ENCODE results near the gene RAP1GAP2. TPM values are rescaled to one million over a fixed set of nuclear protein-coding genes. Genes with fewer than 3 reads are reported as not detected.
A peak's percentile ranks its signal among the peaks of the same experiment; 100 is the strongest.

RAP1GAP2 gene
- total and polyA plus RNA-seq, 7 experiments from 2014 or later: 0.54 to 95.6 (median 2.6) TPM

DNA sequence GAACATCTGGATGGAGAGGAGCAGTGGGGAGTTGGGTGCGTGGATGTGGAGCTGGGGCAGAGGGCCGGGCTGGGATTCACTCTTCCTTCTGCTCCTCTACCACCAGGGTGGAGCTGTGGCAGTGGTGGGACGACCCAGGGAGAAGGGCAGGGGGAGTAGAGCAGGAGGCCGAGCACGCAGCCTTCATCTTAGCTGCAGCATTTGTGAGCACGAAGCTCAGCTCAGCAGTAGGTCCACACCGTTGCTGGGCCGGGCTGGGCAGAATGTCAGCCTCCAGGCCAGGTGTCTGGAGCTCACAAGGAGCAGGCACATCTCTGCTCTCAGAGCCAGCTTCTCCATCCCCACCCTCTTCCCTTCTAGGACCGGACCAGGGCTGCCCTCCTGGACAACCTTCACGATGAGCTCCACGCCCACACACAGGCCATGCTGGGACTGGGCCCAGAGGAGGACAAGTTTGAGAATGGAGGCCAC is 211.4 kb downstream of the RAP1GAP2 start:
- CTCF ChIA-PET: interaction anchor here (1.0 to 6.5 kb wide), 3 partner anchors 77 to 179 kb away, joined by 3 to 46 read pairs (median 3); no protein-coding TSS in a partner anchor
- POLR2A ChIA-PET: no interaction called here
- Mint-ChIP-seq H3K27me3 (no peaks in the 10 kb centered on the region), H3K36me3 (peaks cover 0 to 27% (median 5%) of the 10 kb centered on the region in 5 donors), H3K27ac (peak overlapping the region in 1 of 9 donors; percentile 80), H3K4me1 (peaks cover 0 to 28% (median 17%) of the 10 kb centered on the region in 7 donors), H3K4me3 (no peak overlapping the region), H3K9me3 (peaks cover 0 to 2% (median 0%) of the 10 kb centered on the region in 11 donors)
- peaks cover 0 to 17% of the 10 kb centered on the region in 2 donors for H3K4me1 ChIP-seq (ENCODE audit: control insufficient read depth in 2 of 2, insufficient read depth in 2 of 2, low read length in 2 of 2)
- H3K27ac ChIP-seq (ENCODE audit: low read depth, low read length): no peak overlapping the region
- peaks cover 0 to 25% (median 9%) of the 10 kb centered on the region in 3 experiments for H3K36me3 ChIP-seq (ENCODE audit: control insufficient read depth in 2 of 3, insufficient read depth in 3 of 3, low read length in 3 of 3)
- DNase-seq (no peak), ATAC-seq (no peak)
- no peak overlapping the region for H3K4me3 ChIP-seq (ENCODE audit: low read length)
- no peaks in the 10 kb centered on the region for H3K27me3 ChIP-seq (ENCODE audit: control insufficient read depth in 2 of 2, insufficient read depth in 2 of 2, low read length in 2 of 2)
- intact Hi-C loops (cut with micrococcal nuclease): no loop called here
- no peaks in the 10 kb centered on the region for H3K9me3 ChIP-seq (ENCODE audit: control insufficient read depth in 2 of 3, low read length in 3 of 3)

DNA sequence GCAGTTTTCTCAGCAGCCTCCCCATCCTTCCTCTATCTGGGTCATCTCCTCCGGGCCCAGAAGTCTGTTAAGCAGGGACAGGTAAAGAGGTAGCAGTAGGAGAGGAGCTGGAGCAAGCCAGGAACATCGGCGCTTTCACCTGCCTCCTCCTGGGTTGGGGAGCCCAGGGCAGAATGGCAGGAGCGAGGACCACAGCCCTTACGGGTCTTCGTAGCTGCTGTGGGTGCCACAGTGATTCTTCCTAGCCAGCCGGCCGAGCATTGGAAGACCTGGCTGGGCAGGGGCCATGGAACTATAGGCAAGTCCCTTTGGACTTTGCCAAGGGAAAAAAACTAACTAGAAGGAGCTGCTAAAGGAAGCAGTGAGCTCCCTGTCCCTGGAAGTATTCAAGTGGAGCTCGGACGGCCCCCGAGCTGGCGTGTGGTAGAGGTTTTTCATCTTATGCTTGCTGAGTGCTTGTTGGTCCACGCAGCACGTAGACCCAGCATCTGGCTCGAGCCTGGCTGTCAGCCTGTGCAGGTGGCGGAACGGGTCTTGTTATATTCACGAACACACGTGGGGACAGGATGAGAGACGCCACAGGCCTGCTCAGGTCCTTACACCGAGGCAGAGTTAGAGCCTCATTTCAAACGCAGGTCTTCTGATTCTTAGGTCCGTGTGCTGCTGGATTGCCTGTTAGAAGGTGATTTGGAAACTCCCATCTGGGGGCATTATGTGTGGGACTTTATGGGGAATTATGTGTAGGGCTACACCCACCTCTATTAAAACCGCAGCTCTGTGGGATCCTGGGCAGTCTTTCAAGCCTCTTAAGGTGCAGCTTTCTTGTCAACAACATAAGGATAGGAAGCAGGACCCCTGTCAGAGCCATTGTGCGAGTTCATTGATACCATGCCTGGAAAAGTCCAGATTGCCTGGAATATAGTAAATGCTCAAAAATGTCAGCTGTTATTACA is 212.4 kb downstream of the RAP1GAP2 start:
- ChIA-PET POLR2A (no interaction called here), CTCF (interaction anchor here (1.1 to 6.5 kb wide), 2 partner anchors 78 to 160 kb away, joined by 3 to 46 read pairs; no protein-coding TSS in a partner anchor)
- Mint-ChIP-seq H3K4me1 (peaks cover 0 to 19% (median 11%) of the 10 kb centered on the region in 7 donors), H3K9me3 (peaks cover 0 to 2% (median 0%) of the 10 kb centered on the region in 11 donors), H3K27ac (no peak overlapping the region), H3K4me3 (no peak overlapping the region), H3K36me3 (peaks cover 0 to 27% (median 5%) of the 10 kb centered on the region in 5 donors), H3K27me3 (no peaks in the 10 kb centered on the region)
- peaks cover 0 to 25% (median 9%) of the 10 kb centered on the region in 3 experiments for H3K36me3 ChIP-seq (ENCODE audit: control insufficient read depth in 2 of 3, insufficient read depth in 3 of 3, low read length in 3 of 3)
- no peak overlapping the region for H3K4me3 ChIP-seq (ENCODE audit: low read length)
- H3K27ac ChIP-seq (ENCODE audit: low read depth, low read length): no peak overlapping the region
- peaks cover 0 to 11% of the 10 kb centered on the region in 2 donors for H3K4me1 ChIP-seq (ENCODE audit: control insufficient read depth in 2 of 2, insufficient read depth in 2 of 2, low read length in 2 of 2)
- H3K9me3 ChIP-seq (ENCODE audit: control insufficient read depth in 2 of 3, low read length in 3 of 3): no peaks in the 10 kb centered on the region
- H3K27me3 ChIP-seq (ENCODE audit: control insufficient read depth in 2 of 2, insufficient read depth in 2 of 2, low read length in 2 of 2): no peaks in the 10 kb centered on the region
- no peak for ATAC-seq
- no peak for DNase-seq
- intact Hi-C loops (cut with micrococcal nuclease): no loop called here

DNA sequence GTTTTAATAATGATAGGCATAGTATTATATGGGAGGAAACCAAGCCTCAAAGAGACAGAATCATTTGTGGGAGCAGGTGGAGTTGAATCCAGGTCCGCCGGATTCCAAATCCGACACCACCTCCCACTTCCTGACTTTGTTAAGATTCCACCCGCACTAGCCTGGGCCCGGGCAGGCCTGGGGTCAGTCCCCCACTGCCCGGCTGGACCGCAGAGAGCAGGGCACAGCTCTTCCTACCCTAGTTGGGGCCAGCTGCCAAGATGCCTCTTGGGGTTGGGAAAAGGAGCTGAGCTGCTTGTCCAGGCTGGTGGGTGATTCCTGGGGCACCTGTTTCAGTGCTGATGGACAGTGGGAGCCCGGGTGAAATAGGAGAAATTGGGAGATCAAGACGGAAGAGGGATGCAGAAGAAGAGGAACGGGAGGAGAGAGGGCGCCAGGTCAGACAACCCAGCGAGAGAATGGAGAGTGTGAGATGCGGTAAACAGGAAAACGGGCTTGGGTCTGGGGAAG is 213.2 kb downstream of the RAP1GAP2 start:
- peaks cover 0 to 2% (median 0%) of the 10 kb centered on the region in 11 donors for H3K9me3 Mint-ChIP-seq
- H3K4me1 ChIP-seq (ENCODE audit: control insufficient read depth in 2 of 2, insufficient read depth in 2 of 2, low read length in 2 of 2): peaks cover 0 to 6% of the 10 kb centered on the region in 2 donors
- no peak overlapping the region for H3K27ac ChIP-seq (ENCODE audit: low read depth, low read length)
- no peaks in the 10 kb centered on the region for H3K9me3 ChIP-seq (ENCODE audit: control insufficient read depth in 2 of 3, low read length in 3 of 3)
- H3K4me1 Mint-ChIP-seq: peaks cover 0 to 10% (median 8%) of the 10 kb centered on the region in 7 donors
- ATAC-seq: no peak
- no peak for DNase-seq
- no peak overlapping the region for H3K4me3 Mint-ChIP-seq
- H3K4me3 ChIP-seq (ENCODE audit: low read length): no peak overlapping the region
- intact Hi-C loops (cut with micrococcal nuclease): no loop called here
- ChIA-PET CTCF (interaction anchor here (0.5 to 6.5 kb wide), 2 partner anchors 161 to 163 kb away, joined by 3 to 46 read pairs; no protein-coding TSS in a partner anchor), POLR2A (no interaction called here)
- H3K36me3 ChIP-seq (ENCODE audit: control insufficient read depth in 2 of 3, insufficient read depth in 3 of 3, low read length in 3 of 3): peaks cover 0 to 30% (median 9%) of the 10 kb centered on the region in 3 experiments
- H3K27me3 Mint-ChIP-seq: no peaks in the 10 kb centered on the region
- H3K27me3 ChIP-seq (ENCODE audit: control insufficient read depth in 2 of 2, insufficient read depth in 2 of 2, low read length in 2 of 2): no peaks in the 10 kb centered on the region
- peaks cover 0 to 27% (median 5%) of the 10 kb centered on the region in 5 donors for H3K36me3 Mint-ChIP-seq
- no peak overlapping the region for H3K27ac Mint-ChIP-seq

DNA sequence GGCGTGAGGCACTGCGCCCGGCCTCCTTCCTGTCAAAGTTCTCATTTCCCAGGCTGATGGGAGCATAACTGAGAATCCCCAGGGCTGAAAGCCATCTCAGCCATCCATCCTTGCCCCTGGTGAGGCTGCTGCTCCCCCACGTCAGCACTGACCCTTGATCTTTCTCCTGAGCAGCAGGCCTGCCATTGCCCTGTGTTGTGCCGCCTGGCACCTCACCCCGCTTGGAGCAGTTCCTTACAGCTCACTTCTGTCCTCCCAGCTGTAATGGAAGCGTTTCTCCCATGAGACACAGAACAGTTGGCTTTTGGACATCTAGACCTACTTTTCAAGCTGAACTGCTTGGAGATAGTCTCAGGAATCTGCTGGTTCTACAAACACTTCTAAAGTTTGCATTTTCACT is 215.7 kb downstream of the RAP1GAP2 start:
- no peaks in the 10 kb centered on the region for H3K9me3 ChIP-seq (ENCODE audit: control insufficient read depth in 2 of 3, low read length in 3 of 3)
- no peaks in the 10 kb centered on the region for H3K27me3 Mint-ChIP-seq
- no peak overlapping the region for H3K4me3 Mint-ChIP-seq
- H3K4me3 ChIP-seq (ENCODE audit: low read length): no peak overlapping the region
- peaks cover 0 to 2% (median 0%) of the 10 kb centered on the region in 11 donors for H3K9me3 Mint-ChIP-seq
- no peaks in the 10 kb centered on the region for H3K4me1 ChIP-seq (ENCODE audit: control insufficient read depth in 2 of 2, insufficient read depth in 2 of 2, low read length in 2 of 2)
- peaks cover 0 to 6% (median 0%) of the 10 kb centered on the region in 7 donors for H3K4me1 Mint-ChIP-seq
- no peak overlapping the region for H3K27ac ChIP-seq (ENCODE audit: low read depth, low read length)
- H3K27me3 ChIP-seq (ENCODE audit: control insufficient read depth in 2 of 2, insufficient read depth in 2 of 2, low read length in 2 of 2): no peaks in the 10 kb centered on the region
- H3K36me3 ChIP-seq (ENCODE audit: control insufficient read depth in 2 of 3, insufficient read depth in 3 of 3, low read length in 3 of 3): peaks cover 0 to 41% (median 9%) of the 10 kb centered on the region in 3 experiments
- intact Hi-C loops (cut with micrococcal nuclease): no loop called here
- CTCF ChIA-PET: interaction anchor here (0.6 to 6.5 kb wide), 8 partner anchors 9 to 630 kb away, joined by 3 to 46 read pairs (median 4); no protein-coding TSS in a partner anchor
- DNase-seq: no peak
- POLR2A ChIA-PET: interaction anchor here (1.1 kb wide), 1 partner anchor 229 kb away, joined by 3 read pairs; no protein-coding TSS in a partner anchor
- no peak overlapping the region for H3K27ac Mint-ChIP-seq
- no peak for ATAC-seq
- peaks cover 0 to 43% (median 7%) of the 10 kb centered on the region in 5 donors for H3K36me3 Mint-ChIP-seq

DNA sequence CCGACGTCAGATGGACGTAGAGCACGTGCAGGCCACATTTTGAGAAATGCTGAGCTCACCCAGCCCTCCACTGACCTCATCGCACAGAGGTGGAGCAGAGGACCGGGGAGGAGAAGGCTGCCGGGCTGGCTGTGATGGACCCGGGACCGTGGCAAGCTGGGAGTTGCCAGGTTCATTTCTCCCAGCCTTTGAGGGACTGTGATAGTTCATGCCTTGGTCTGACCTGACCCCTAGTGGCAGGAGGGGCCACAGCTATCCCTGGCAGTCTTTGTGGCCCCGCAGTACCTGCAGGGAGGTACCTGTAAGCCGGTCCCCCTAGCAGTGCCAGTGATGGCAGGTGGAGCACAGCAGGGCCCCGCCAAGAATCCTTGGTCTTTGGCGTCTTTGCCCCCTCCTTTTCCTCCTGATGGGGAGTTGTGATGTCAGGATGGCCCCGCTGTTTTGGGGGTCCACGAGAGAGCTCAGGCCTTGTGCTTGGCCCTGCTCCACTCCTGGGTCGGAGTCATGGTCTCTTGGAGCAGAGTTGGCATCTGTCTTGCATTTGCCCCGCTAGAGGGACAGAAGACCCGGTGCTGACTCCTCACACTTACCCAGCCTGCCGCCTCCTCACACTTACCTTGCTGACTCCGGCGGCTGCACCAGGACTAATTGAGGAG is 216.8 kb downstream of the RAP1GAP2 start:
- no peak overlapping the region for H3K4me3 Mint-ChIP-seq
- peaks cover 0 to 49% (median 9%) of the 10 kb centered on the region in 3 experiments for H3K36me3 ChIP-seq (ENCODE audit: control insufficient read depth in 2 of 3, insufficient read depth in 3 of 3, low read length in 3 of 3)
- H3K27ac Mint-ChIP-seq: no peak overlapping the region

DNA sequence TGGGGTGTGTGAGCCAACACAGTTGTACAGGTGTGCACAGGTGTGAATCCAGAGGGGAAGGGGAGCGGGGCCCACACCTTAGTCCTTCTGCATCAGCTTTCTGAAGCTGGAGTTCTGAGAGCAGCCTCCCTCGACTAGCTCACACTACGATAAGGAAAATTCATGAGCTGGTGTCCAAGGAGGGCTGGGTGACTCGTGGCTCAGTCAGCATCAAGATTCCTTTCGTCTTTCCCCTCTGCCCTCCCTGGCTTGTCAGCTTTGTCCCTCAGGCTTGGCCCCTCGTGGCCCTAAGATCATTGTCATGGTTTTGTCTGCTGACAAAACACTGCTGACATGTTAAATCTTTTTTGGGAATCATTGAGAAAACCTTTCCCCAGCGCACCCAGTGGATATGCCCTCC is 219.7 kb downstream of the RAP1GAP2 start:
- peaks cover 0 to 52% (median 0%) of the 10 kb centered on the region in 3 experiments for H3K36me3 ChIP-seq (ENCODE audit: control insufficient read depth in 2 of 3, insufficient read depth in 3 of 3, low read length in 3 of 3)

More for the DNA sequence above, 216.8 kb downstream of the RAP1GAP2 start:
- no peaks in the 10 kb centered on the region for H3K9me3 ChIP-seq (ENCODE audit: control insufficient read depth in 2 of 3, low read length in 3 of 3)
- peaks cover 0 to 3% (median 0%) of the 10 kb centered on the region in 7 donors for H3K4me1 Mint-ChIP-seq
- DNase-seq: peak; percentile 38 to 62 (median 53)
- peaks cover 0 to 38% (median 8%) of the 10 kb centered on the region in 5 donors for H3K36me3 Mint-ChIP-seq
- H3K27me3 Mint-ChIP-seq: no peaks in the 10 kb centered on the region
- intact Hi-C loops (cut with micrococcal nuclease): loop anchor here (1.0 kb wide), 4 partner anchors 83 to 227 kb away; no protein-coding TSS in a partner anchor
- ATAC-seq: peak; percentile 82
- POLR2A ChIA-PET: interaction anchor here (0.9 to 1.1 kb wide), 3 partner anchors 19 to 230 kb away, joined by 3 to 4 read pairs (median 3); no protein-coding TSS in a partner anchor
- no peak overlapping the region for H3K27ac ChIP-seq (ENCODE audit: low read depth, low read length)
- no peak overlapping the region for H3K4me3 ChIP-seq (ENCODE audit: low read length)
- H3K9me3 Mint-ChIP-seq: no peaks in the 10 kb centered on the region
- CTCF ChIA-PET: interaction anchor here (0.6 to 6.5 kb wide), 16 partner anchors 10 to 737 kb away, joined by 3 to 46 read pairs (median 4); no protein-coding TSS in a partner anchor
- no peaks in the 10 kb centered on the region for H3K4me1 ChIP-seq (ENCODE audit: control insufficient read depth in 2 of 2, insufficient read depth in 2 of 2, low read length in 2 of 2)
- H3K27me3 ChIP-seq (ENCODE audit: control insufficient read depth in 2 of 2, insufficient read depth in 2 of 2, low read length in 2 of 2): no peaks in the 10 kb centered on the region

More for the DNA sequence above, 219.7 kb downstream of the RAP1GAP2 start:
- no peak overlapping the region for H3K27ac Mint-ChIP-seq
- H3K4me1 ChIP-seq (ENCODE audit: control insufficient read depth in 2 of 2, insufficient read depth in 2 of 2, low read length in 2 of 2): no peaks in the 10 kb centered on the region
- ChIA-PET POLR2A (no interaction called here), CTCF (no interaction called here)
- no peak overlapping the region for H3K4me3 ChIP-seq (ENCODE audit: low read length)
- H3K4me1 Mint-ChIP-seq: peaks cover 0 to 1% (median 0%) of the 10 kb centered on the region in 7 donors
- no peak overlapping the region for H3K27ac ChIP-seq (ENCODE audit: low read depth, low read length)
- H3K36me3 Mint-ChIP-seq: peaks cover 3 to 42% (median 18%) of the 10 kb centered on the region in 5 donors
- no peaks in the 10 kb centered on the region for H3K27me3 ChIP-seq (ENCODE audit: control insufficient read depth in 2 of 2, insufficient read depth in 2 of 2, low read length in 2 of 2)
- DNase-seq (no peak), ATAC-seq (no peak)
- peaks cover 0 to 3% (median under 1%) of the 10 kb centered on the region in 11 donors for H3K9me3 Mint-ChIP-seq
- no peaks in the 10 kb centered on the region for H3K9me3 ChIP-seq (ENCODE audit: control insufficient read depth in 2 of 3, low read length in 3 of 3)
- no peaks in the 10 kb centered on the region for H3K27me3 Mint-ChIP-seq
- intact Hi-C loops (cut with micrococcal nuclease): no loop called here
- no peak overlapping the region for H3K4me3 Mint-ChIP-seq
